Limb (tissue), 2 donors: ENCODE results near the gene SLC12A5.

ENCODE experiments used
- DNase-seq, 2 donors: peaks; one replicate each; pipeline ENCODE4 v3.0.0-alpha.2; 2016; ENCODE audit errors: extremely low spot score in 2 of 2

SLC12A5 gene

DNA sequence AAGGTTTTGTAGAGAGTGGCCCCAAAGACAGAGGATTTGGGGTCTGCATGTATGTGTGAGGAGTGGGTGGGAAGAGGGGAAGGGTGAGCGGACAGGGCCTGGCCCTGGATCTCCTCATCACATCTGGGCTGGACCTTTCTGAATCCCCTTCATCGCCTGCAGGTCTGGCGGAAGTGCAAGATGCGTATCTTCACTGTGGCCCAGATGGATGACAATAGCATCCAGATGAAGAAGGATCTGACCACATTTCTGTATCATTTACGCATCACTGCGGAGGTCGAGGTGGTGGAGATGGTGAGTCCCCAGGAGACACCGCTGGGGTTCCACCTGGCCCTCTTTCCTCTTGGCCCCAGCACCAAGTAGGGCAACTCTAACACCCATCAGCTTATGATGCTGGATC is 24.4 kb downstream of the SLC12A5 start:
- DNase-seq = no peak

DNA sequence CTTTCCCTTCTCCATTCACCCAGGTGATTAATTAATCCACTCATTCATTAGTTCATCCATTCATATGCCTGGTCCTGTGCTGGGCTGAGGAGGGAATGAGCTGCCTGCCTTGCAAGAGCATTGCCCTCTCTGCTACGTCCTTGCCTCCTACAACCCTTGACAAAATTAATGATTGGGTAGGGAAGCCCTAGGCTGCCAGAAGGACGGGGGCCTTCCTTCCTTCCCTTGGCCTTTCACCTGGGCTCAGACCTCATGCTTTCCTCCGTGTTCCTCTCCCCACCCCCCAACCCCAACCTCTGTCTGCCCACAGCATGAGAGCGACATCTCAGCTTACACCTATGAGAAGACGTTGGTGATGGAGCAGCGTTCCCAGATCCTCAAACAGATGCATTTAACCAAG is 25.6 kb downstream of the SLC12A5 start:
- DNase-seq = no peak

DNA sequence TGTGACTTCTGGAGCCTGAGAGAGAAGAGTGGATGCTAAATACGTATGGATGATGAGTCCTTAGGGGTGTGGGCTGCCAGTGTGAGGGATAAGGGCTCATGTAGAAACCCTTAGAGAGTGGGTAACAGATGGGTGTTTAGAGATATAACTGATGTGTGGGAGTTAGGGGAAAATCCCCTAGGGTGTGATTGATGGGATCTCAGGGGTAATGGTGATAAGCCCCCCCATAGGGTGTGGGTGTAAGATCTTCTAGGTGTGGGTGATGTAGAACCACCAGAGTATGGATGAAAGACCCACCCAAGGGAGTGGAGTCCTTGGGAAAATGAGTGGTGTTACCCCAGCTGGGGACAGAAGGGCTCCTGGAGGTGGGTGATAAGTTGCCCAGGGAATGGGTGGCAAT is 26.3 kb downstream of the SLC12A5 start:
- DNase-seq = no peak

DNA sequence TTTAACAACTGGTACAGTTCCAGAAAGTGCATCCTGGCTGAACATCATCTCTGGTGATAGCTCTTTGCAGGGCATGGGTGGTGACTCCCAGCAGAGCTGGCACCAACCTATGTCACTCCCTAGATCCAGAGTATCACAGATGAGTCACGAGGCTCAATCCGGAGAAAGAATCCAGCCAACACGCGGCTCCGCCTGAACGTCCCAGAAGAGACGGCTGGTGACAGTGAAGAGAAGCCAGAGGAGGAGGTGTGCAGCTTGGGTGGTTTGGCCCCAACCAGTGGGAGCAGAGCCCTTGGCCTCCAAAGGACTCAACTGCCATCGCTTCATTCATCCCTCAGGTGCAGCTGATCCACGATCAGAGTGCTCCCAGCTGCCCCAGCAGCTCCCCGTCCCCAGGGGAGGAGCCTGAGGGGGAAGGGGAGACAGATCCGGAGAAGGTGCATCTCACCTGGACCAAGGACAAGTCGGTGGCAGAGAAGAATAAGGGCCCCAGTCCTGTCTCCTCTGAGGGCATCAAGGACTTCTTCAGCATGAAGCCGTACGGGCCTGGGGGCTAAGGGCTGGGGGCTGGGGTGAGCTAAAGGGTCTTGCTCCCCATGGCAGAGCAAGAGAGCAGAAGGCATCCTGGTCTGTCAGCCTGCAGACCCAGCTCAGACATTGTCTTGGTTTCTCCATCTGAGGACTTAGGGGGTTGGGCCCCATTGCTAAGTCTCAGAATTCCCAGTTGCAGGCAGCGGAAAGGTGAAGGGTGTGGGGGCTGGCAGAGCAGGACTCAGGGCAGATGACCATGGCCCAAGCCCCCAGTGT is 27.2 kb downstream of the SLC12A5 start:
- DNase-seq = no peak

DNA sequence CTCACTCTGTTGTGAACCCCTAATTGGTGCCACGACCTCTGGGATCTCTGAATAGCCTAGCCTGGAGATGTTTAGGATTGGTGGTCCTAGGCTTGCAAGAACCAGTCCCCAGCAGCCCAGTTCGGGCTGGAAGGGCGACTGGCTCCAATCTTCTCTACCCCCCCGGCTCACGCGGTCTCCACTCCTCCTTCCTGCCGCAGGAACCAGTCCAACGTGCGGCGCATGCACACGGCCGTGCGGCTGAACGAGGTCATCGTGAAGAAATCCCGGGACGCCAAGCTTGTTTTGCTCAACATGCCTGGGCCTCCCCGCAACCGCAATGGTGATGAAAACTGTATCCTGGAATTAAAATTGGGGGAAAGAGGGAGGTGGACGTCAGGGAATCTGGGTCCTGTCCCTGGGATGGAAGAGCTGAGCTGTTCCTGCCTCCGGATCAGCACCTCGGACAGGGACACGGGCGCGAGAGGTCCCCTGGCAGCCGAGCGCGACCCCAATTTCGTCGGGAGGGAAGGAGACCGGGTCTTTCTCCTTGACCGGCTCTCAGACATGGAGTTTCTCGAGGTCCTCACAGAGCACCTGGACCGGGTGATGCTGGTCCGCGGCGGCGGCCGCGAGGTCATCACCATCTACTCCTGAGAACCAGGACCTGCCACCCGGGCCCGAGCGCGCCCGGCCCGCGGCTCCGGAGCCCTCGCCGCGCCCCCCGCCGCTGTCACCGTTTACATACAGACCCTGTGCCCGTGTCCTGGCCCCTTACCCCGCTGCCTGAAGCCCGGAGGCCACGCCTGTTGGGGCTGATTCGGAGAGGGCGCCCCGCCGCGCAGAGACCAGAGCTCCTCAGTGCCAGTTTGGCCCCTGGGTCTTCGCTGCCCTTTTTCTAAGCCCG is 28.2 kb downstream of the SLC12A5 start:
- peak; percentile 27 to 83 for DNase-seq

DNA sequence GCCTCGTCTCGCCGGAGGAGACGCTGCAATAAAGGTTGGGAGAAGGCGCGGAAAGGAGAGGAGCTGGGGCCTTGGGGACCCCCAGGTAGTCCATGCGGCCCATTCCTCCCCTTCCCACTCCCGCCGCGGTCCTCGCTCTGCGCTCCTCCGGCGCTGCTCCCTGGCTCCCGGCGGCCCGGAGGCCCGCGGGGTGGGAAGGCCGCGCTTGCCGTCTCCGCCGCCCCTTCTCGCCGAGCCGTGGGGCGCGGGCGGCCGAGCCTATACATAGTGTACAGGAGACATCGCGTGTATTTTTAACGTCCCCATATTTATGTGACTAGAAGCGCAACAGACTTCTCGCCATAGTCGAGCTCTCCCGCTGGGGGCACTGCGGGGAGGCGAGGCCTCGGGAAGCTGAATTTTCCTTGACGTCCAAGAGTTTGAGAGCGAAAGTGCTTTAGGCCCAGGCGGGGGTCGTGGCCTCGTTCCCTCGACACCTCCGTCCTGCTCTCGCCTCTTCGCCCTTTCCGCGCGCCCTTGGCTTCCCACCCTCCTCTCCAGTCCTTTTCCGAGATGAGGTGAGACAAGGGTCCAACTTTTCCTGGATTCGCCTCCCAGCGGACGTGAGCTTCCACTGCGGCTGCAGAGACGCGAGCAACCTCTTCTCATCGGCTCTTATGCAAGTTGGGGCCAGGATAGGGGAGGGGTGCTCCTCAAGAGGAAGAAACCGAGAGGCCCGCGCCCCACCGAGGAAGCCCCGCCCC is 29.0 kb downstream of the SLC12A5 start:
- peak; percentile 38 to 63 for DNase-seq

DNA sequence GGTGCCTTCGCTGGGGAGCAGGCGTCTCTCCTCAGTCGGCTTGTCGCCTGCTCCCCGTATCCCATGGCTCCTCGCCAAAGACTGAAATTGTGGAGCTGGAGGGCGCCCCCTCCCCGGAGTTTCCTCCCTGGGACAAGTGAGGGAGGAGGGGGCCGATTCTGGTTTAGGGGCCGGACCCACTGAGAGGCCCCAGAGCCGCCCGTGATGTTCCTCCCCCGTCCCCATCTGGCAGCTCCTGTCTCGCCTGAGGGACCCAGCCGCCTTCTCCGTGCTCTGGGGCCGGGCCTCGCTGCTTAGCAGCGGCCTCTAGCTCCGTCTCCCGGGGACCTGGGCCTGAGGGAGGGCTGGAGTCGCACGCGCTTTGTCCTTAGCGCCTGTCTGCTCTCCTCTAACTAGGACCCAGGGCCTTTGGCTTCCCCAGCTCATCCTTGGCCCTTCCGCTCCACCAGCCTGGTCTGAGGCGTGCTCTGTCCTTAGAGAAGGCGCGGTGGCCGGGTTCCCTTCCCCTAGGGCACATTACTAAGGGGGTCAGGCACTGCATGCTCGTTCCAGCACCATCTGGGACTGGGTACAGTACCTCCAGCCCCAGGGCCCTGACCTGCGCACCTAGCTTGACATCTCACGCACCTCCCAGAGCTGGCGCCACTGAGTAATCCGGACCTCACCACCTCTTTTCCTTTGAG is 29.7 kb downstream of the SLC12A5 start:
- peak in 1 of 2 donors; percentile 60 for DNase-seq

DNA sequence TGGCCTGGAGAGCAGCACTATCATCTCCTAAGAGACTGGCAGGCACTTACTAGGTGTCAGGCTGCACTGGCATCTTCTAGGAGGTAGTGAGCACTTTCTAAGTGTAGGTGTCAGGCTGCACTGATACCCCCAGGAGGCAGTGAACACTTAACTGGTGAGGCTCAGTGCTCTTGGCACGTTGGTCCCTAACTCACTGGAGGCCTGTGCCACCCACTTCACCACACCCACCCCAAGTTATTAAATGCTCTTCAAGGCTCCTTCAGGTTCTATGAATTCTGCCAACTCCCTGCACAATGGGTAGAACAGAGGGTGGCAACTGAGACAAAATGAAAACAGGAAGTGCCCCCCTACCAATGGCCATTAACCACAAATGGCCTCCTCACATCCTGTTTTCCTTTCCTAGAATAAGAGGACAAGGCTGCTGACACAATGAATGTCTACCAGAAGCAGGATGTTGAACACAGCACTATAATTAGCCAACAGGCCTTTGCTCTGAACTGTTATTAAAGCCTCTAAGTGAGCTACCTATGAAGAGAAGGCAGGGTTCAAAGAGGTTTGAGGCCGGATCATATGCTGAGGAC is 31.4 kb downstream of the SLC12A5 start:
- DNase-seq = no peak

DNA sequence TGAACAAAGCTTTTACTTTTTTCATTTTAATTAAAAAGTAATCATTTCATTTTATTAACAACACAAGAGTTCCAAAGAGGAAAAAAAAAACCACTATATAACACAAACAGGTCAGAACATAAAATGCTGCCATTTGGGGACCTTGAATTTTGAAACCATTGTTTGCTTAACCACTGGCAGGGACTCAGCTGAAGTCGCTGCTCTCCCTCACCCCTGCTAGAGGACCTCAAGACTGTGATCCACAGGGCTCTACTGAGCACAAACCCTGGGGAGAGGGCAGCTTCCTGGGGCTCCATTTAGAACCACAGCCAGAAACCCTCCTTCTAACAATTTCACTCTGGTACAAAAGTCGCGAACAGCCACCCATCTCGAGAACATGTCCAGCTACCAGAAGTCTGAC is 32.0 kb downstream of the SLC12A5 start:
- no peak for DNase-seq

DNA sequence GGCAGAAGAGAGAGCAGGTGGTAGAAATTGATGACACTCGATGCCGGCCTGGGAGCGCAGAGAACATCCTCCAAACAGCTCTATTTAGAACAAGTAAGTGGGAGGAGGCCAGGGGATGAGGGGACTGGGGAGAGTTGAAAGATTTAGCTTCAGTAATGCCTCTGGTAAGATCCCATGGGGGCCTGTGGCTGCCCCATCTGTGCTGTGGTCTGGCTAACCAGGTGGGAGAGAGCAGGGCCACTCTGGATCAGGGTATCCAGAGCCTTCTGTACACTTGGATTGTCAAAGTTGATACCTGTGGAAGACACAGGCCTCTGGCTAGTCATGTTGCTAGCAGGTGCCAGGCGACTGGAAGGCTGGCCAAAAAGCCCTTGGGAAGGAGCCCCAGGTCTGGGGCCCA is 33.1 kb downstream of the SLC12A5 start:
- DNase-seq = no peak

DNA sequence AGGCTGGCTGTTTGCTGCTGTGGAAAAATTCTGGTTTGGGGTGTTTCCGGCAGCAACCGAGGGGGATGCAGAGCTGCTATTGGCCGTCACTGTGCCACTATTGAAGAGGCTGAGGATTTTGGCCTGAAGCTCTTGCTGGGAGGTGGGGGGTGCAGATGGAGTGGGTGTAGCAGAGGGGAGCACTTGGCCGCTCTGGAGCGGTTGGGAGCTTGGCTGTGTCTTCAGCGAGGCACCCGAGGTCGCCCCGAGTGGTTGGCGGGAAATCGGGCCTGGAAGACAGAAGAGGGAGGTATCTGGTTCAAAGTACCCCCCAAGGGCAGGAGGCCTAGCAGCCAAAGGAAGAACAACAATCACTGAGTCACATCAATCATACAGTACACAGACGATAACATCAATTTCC is 33.6 kb downstream of the SLC12A5 start:
- no peak for DNase-seq

DNA sequence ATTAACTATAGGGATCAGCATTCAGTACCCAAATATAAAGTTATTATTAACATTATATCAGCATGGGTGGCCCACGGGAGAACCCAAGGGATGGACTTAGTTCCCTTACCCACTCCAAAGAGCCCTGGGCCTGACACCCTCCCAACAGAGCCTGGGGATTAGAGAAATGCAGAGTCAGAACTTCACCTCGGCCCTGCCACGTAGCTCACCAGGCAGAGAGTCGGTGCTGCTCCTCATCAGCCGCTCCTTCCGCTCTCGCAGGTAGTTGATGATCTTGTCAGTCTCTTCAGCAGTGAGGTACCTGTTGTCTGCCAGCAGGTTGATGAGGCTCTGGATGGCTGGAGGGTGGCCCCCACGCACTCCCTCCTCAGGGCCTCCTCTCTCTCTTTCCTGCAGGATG is 34.1 kb downstream of the SLC12A5 start:
- no peak for DNase-seq

DNA sequence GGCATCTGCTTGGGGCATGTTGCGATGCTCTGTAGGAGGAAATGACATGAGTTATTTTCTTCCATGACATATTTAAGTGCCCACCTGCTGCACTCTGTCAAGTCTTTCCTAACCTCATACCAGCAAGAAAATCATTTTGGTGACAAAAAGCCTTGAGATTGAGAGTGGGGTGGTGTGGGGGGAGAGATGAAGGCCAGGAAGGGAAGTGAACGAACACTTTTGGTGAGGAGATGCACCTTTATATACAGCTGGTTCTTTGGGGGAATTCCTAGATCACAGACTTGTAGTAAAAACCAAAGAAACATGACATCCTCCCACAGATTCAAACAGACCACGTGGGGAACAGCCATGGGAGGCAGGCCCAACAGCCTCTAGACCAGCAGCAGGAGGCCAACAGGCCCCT is 34.6 kb downstream of the SLC12A5 start:
- no peak for DNase-seq

DNA sequence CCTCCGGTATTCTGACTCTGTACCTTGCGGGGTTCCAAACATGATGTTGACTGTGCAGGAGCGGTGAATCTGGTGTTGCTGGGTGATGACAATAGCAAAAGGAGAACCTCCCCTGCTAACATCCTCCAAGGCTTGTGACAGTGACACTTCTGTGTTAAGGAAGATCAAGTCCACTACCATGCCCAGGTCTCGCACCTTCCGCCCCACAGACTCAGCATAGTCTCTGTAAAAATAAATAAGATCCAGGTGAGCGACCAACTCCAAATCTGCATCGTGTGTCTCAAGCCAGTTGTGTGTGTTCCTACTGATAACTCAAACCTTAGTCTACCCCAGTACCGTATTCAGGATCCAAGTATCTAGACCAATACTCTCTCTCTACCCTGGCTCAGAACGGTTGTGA is 36.0 kb downstream of the SLC12A5 start:
- DNase-seq = no peak

DNA sequence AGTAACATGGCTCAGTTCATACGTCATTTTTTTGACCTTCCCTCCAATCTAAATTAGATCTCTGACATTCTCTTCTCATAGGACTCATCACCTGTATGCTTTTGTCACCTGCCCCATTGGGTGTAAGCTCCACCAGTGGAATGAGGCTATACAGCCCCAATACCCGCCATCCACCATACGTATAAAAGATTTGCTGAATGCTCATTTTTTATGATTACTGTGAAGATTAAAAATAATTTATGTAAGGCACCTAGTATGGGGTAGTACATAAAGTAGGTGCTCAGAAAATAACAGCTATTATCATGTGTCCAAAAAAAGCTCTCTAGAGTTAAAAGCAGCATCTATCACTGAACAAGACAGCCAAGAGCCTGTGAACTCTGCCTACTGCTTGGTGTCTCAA is 36.7 kb downstream of the SLC12A5 start:
- DNase-seq = no peak

DNA sequence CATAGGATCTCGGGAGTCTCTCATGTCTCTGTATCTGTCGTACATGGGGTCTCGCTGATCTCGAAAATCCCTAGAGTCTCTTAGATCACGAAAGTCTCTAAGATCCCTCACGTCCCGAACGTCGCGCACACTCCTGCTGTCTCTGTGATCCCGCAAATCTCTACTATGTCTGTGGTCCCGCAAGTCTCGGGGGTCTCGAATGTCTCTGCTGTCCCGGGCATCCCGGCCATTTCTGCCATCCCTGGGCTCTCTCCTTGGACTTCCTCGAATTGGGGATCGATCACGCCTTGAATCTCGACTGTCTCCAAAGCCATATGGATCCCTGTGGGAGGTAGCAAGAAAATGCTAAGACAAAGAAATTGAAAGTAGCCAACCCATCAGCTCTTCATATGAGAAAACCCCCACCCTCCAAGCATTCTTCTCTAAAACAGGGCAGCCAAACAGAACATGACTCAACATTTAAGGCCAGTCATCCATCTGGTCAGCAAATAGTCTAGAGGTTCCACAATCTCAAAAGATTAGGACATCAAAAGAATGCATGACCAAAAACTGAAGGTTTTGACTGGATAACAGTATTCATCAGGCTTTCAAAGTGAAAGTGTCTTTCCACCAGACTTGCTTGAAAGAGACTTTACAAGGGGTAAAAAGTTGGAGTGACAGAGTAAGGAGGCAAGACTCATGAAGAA is 41.3 kb downstream of the SLC12A5 start:
- no peak for DNase-seq

DNA sequence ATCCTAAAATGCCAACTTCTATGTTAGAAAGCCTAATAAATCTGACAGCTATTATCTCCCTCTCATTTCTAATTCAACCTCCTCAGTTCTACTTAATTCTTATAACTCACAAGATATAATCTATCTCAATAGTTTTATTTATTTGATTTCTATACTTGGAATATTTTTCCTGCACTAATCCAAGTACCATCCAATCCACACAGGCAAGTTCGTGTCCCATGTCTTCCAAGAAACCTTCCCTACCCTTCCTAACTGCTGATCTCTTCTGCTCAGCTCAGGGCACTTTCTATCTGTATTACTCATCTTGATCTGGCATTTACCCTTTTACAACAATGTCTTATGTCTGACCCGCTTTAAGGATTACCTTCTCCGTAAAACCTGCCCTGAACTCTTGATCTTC is 42.6 kb downstream of the SLC12A5 start:
- DNase-seq = no peak

DNA sequence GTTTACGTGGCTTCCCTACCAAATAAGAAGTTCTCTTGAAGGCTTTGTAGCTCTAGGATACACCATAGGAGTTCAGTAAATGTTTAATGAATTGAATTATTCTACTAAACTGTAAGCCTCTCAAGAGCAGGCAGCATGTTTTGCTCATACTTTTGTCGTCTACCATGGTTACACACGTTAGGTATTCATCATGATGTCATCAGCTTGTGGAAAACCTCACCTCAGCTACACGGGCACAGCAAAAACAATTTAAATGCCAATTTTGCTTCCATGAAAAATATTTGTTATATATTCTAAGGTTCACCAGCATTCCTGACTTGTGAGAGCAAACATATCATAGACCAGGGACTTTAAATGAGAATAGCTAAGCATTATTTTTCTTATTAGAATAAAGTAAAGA is 44.0 kb downstream of the SLC12A5 start:
- no peak for DNase-seq

DNA sequence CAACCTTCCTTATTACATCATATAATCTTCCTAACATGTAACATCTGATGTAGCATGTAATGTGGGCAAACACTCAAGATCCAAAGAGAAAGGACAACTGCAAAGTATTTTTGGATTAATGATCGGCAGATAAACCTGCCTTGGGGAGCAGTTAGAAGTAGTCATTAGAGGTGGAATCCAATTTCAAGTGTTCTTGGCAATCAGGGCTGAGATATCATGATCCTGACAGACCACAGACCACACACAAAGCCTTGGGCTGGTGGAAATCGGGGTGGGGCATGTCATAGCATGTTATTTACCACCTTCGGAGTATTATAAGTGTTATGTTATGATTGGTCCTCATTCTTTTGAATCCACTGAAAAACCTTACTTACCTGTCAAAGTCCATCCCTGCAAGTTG is 44.4 kb downstream of the SLC12A5 start:
- DNase-seq = no peak

DNA sequence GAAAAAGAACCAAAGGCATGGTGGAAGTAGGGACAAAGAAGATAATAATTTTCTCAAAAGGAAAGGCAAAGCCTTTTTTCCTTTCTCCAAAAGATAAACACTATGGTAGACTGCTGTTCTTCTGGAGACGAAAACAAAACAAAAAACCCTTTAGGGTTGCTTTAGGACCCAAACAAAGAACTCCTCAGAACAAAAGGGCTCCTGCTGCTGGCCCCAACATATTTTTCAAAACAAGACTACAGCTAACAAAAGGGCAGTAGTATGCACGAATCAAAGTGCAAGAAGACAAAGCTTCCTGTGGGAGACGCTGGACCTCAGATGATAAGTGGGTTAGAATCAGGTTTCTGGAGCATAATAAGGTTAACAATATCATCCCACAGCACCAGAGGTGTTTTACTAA is 45.0 kb downstream of the SLC12A5 start:
- DNase-seq = no peak

DNA sequence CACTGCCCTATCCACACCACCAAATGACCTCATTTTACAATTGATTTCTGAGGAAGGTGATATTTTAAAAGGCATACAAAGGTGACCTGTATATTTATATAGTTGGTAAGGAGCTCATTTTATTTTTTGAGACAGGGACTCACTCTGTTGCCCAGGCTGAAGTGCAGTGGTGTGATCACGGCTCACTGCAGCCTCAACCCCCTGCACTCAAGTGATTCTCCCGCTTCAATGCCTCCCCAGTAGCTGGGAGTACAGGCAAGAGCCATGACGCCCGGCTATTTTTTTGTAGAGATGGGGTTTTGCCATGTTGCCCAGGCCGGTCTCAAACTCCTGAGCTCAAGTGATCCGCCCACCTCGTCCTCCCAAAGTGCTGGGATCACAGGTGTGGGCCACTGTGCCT is 47.8 kb downstream of the SLC12A5 start:
- no peak for DNase-seq
